ENCODE results near the gene HRCT1.

HRCT1 gene

GRCh38 chr9:35944173-35944572, 38.2 kb downstream of the HRCT1 start:
- DNase-seq (ENCODE audit: low read depth), result no peak

- DNase-seq (ENCODE audit: low read depth), result no peak
Measured at GRCh38 chr9:35944841-35945240, 38.8 kb downstream of the HRCT1 start.

GRCh38 chr9:35945341-35946018, 39.5 kb downstream of the HRCT1 start:
- DNase-seq (ENCODE audit: low read depth), result peak; percentile 41

- DNase-seq (ENCODE audit: low read depth), result no peak
Measured at GRCh38 chr9:35948451-35948850, 42.4 kb downstream of the HRCT1 start.

- no peak for DNase-seq (ENCODE audit: low read depth)
Measured at GRCh38 chr9:35948901-35949318, 42.9 kb downstream of the HRCT1 start.

- no peak for DNase-seq (ENCODE audit: low read depth)
Measured at GRCh38 chr9:35951736-35952135, 45.7 kb downstream of the HRCT1 start.

GRCh38 chr9:35952526-35953191, 46.7 kb downstream of the HRCT1 start:
- no peak for DNase-seq (ENCODE audit: low read depth)

- peak; percentile 15 for DNase-seq (ENCODE audit: low read depth)
Measured at GRCh38 chr9:35954942-35955546, 49.0 kb downstream of the HRCT1 start.

- DNase-seq (ENCODE audit: low read depth), result no peak
Measured at GRCh38 chr9:35956651-35957050, 50.6 kb downstream of the HRCT1 start.
